ENCODE data around the gene SIX3.

- TF ChIP-seq POLR2A (IDR thresholded peaks at IDR 0.05) (no peak), CTCF (IDR thresholded peaks at IDR 0.05) (no peak)
Measured at GRCh38 chr2:44979581-44979980, 38.1 kb downstream of the SIX3 start.

Measured in body of pancreas (tissue), 4 donors.